Fibroblast of lung (primary cell): ENCODE measurements around the gene DNMT3A. TPM values are rescaled to one million over a fixed set of nuclear protein-coding genes. Genes with fewer than 3 reads are reported as not detected.

Source experiments
- DNase-seq, 2 donors: peaks; one replicate each; pipeline versions ENCODE4 v3.0.0 to v3.0.0-alpha.2; 2010; ENCODE audit warnings: low read depth in 2 of 2
- H2AFZ ChIP-seq: 2 replicates; pipeline ENCODE4 v1.5.1; 2012; ENCODE audit warnings: low read length, control low read depth, inconsistent platforms
- H3K27ac ChIP-seq: 2 replicates; pipeline ENCODE4 v1.5.1; 2011; ENCODE audit warnings: low read length, control low read depth; ENCODE audit not compliant: insufficient read depth
- H3K27me3 ChIP-seq: 2 replicates; pipeline ENCODE4 v1.5.1; 2011; ENCODE audit warnings: mild to moderate bottlenecking, low read length; ENCODE audit not compliant: control insufficient read depth, insufficient read depth
- H3K36me3 ChIP-seq: 2 replicates; pipeline ENCODE4 v1.5.1; 2011; ENCODE audit warnings: low read length; ENCODE audit not compliant: control insufficient read depth, insufficient read depth
- H3K4me1 ChIP-seq: 2 replicates; pipeline ENCODE4 v1.5.1; 2011; ENCODE audit warnings: low read length; ENCODE audit not compliant: control insufficient read depth, insufficient read depth; ENCODE audit errors: extremely low read depth
- H3K4me2 ChIP-seq: 2 replicates; pipeline ENCODE4 v1.5.1; 2011; ENCODE audit warnings: low read length, control low read depth; ENCODE audit not compliant: insufficient read depth; ENCODE audit errors: extremely low read depth
- H3K4me3 ChIP-seq, 4 experiments: fragments of 200-600 bp in 1 of 4; sonication (generic) in 1 of 4; replicated peaks in 1 of 4; 2 replicates each; pipeline ENCODE4 v1.5.1; 2011 to 2016; ENCODE audit warnings: low read length in 4 of 4, low read depth in 3 of 4, mild to moderate bottlenecking in 3 of 4, control low read depth in 2 of 4, inconsistent platforms in 1 of 4, mixed read lengths in 1 of 4; ENCODE audit not compliant: insufficient read depth in 1 of 4; ENCODE audit errors: control extremely low read depth in 1 of 4
- H3K79me2 ChIP-seq: 2 replicates; pipeline ENCODE4 v1.5.1; 2012; ENCODE audit warnings: mild to moderate bottlenecking, low read length, inconsistent platforms; ENCODE audit not compliant: control insufficient read depth, insufficient read depth
- H3K9ac ChIP-seq: 2 replicates; pipeline ENCODE4 v1.5.1; 2011; ENCODE audit warnings: mild to moderate bottlenecking, low read length, control low read depth; ENCODE audit not compliant: insufficient read depth
- H3K9me3 ChIP-seq: 2 replicates; pipeline ENCODE4 v1.5.1; 2012; ENCODE audit warnings: low read depth, low read length; ENCODE audit not compliant: control insufficient read depth, insufficient read depth
- H4K20me1 ChIP-seq: 2 replicates; pipeline ENCODE4 v1.5.1; 2011; ENCODE audit warnings: low read length; ENCODE audit not compliant: control insufficient read depth, insufficient read depth; ENCODE audit errors: extremely low read depth
- CTCF ChIP-seq, 2 donors: IDR thresholded peaks in 1 of 2; conservative IDR thresholded peaks in 1 of 2; 1 replicate in 1 of 2; 2 replicates in 1 of 2; pipeline ENCODE4 v1.5.1; 2011 to 2012; ENCODE audit warnings: low read length in 2 of 2, control low read depth in 1 of 2, inconsistent platforms in 1 of 2, low read depth in 1 of 2, mild to moderate bottlenecking in 1 of 2
- EZH2 ChIP-seq: IDR thresholded peaks from 2 replicates; pipeline ENCODE4 v1.5.1; 2012; ENCODE audit warnings: low read length, control low read depth, mild to moderate bottlenecking; ENCODE audit errors: missing control alignments
- polyA plus RNA-seq, 2 donors: library from polyadenylated mRNA; depleted of rRNA in 1 of 2; stranded (reverse) in 1 of 2; unstranded in 1 of 2; fragments of >200 nt; gene quantifications; 2 replicates each; pipeline ENCODE4 v1.2.1, GENCODE V29; 2011 to 2012; ENCODE audit warnings: missing spikeins in 1 of 2
- total RNA-seq: library from RNA; depleted of rRNA; stranded (reverse); fragments of >200 nt; gene quantifications from 2 replicates; pipeline ENCODE4 v1.2.1, GENCODE V29; 2014

Gene DNMT3A
- total and polyA plus RNA-seq, 2 donors (not counting 1 experiment from before 2014, with no cell fraction given) = 3.6 to 19.7 TPM

GRCh38 chr2:25254961-25255360 is 86.8 kb downstream of the DNMT3A start:
- no peak overlapping the region for H3K27ac ChIP-seq

GRCh38 chr2:25253153-25253626 is 88.5 kb downstream of the DNMT3A start:
- TF ChIP-seq CTCF (conservative IDR thresholded peaks at IDR 0.05 in 1 of 2, IDR thresholded peaks at IDR 0.05 in 1 of 2; ENCODE audit: low read depth in 1 of 2, low read length in 2 of 2) (no peak), EZH2 (no peak)
- Histone ChIP-seq H3K36me3 (no peaks in the 10 kb centered on the region), H3K27me3 (no peaks in the 10 kb centered on the region), H2AFZ (no peak overlapping the region), H3K4me1 (peaks cover 5% of the 10 kb centered on the region), H4K20me1 (no peaks in the 10 kb centered on the region), H3K79me2 (no peaks in the 10 kb centered on the region), H3K4me2 (no peak overlapping the region), H3K27ac (no peak overlapping the region), H3K4me3 (no peak overlapping the region), H3K9me3 (no peaks in the 10 kb centered on the region), H3K9ac (no peak overlapping the region)
- no peak for DNase-seq

More at GRCh38 chr2:25254961-25255360, 86.8 kb downstream of the DNMT3A start:
- TF ChIP-seq CTCF (conservative IDR thresholded peaks at IDR 0.05 in 1 of 2, IDR thresholded peaks at IDR 0.05 in 1 of 2; ENCODE audit: low read depth in 1 of 2, low read length in 2 of 2) (no peak), EZH2 (no peak)
- no peaks in the 10 kb centered on the region for H3K36me3 ChIP-seq
- no peaks in the 10 kb centered on the region for H4K20me1 ChIP-seq
- DNase-seq = no peak
- no peak overlapping the region for H2AFZ ChIP-seq
- no peaks in the 10 kb centered on the region for H3K27me3 ChIP-seq
- no peak overlapping the region for H3K4me2 ChIP-seq
- H3K9me3 ChIP-seq = no peaks in the 10 kb centered on the region
- no peak overlapping the region for H3K4me3 ChIP-seq
- H3K9ac ChIP-seq = no peak overlapping the region
- peaks cover 5% of the 10 kb centered on the region for H3K4me1 ChIP-seq
- no peaks in the 10 kb centered on the region for H3K79me2 ChIP-seq

GRCh38 chr2:25252291-25253152 is 89.2 kb downstream of the DNMT3A start:
- peaks cover 5% of the 10 kb centered on the region for H3K4me1 ChIP-seq

More at GRCh38 chr2:25252291-25253152, 89.2 kb downstream of the DNMT3A start:
- H4K20me1 ChIP-seq = no peaks in the 10 kb centered on the region
- H3K9ac ChIP-seq = peak overlapping the region; percentile 43
- H3K4me2 ChIP-seq = peak overlapping the region; percentile 37
- H3K4me3 ChIP-seq = peak overlapping the region in 2 of 4 experiments; percentile 47 to 58
- no peak overlapping the region for H2AFZ ChIP-seq
- H3K79me2 ChIP-seq = no peaks in the 10 kb centered on the region
- peak; percentile 68 to 69 for DNase-seq
- H3K9me3 ChIP-seq = no peaks in the 10 kb centered on the region
- TF ChIP-seq CTCF (conservative IDR thresholded peaks at IDR 0.05 in 1 of 2, IDR thresholded peaks at IDR 0.05 in 1 of 2; ENCODE audit: low read depth in 1 of 2, low read length in 2 of 2) = no peak
- no peak for TF ChIP-seq EZH2
- no peaks in the 10 kb centered on the region for H3K27me3 ChIP-seq
- H3K27ac ChIP-seq = peak overlapping the region; percentile 26
- H3K36me3 ChIP-seq = no peaks in the 10 kb centered on the region
